ENCODE data around the gene PTPRE. TPM values are rescaled to one million over a fixed set of nuclear protein-coding genes. Genes with fewer than 3 reads are reported as not detected.
A peak's percentile ranks its signal among the peaks of the same experiment; 100 is the strongest.

Gene PTPRE
- total RNA-seq, 1 donor from 2014 or later = 33.6 TPM

GRCh38 chr10:128121750-128122412 lies 215.0 kb downstream of the PTPRE start:
- Mint-ChIP-seq H3K36me3 (ENCODE audit: low read depth) (peaks cover 61% of the 10 kb centered on the region), H3K4me3 (peak overlapping the region; percentile 48), H3K27me3 (no peaks in the 10 kb centered on the region), H3K4me1 (peaks cover 50% of the 10 kb centered on the region), H3K9me3 (no peaks in the 10 kb centered on the region), H3K27ac (peak overlapping the region; percentile 53)
- no peak for DNase-seq
- intact Hi-C loops (cut with micrococcal nuclease) = no loop called here

GRCh38 chr10:128122931-128123330 lies 216.0 kb downstream of the PTPRE start:
- peaks cover 55% of the 10 kb centered on the region for H3K36me3 Mint-ChIP-seq (ENCODE audit: low read depth)
- no peak for DNase-seq
- no peaks in the 10 kb centered on the region for H3K9me3 Mint-ChIP-seq
- peak overlapping the region; percentile 95 for H3K4me3 Mint-ChIP-seq
- peak overlapping the region; percentile 48 for H3K27ac Mint-ChIP-seq
- no peaks in the 10 kb centered on the region for H3K27me3 Mint-ChIP-seq
- intact Hi-C loops (cut with micrococcal nuclease) = no loop called here
- H3K4me1 Mint-ChIP-seq = peaks cover 53% of the 10 kb centered on the region

- Mint-ChIP-seq H3K4me3 (peak overlapping the region; percentile 95), H3K27ac (peak overlapping the region; percentile 96), H3K4me1 (peaks cover 50% of the 10 kb centered on the region), H3K27me3 (peaks cover 1% of the 10 kb centered on the region), H3K36me3 (ENCODE audit: low read depth) (peaks cover 49% of the 10 kb centered on the region), H3K9me3 (no peaks in the 10 kb centered on the region)
- DNase-seq = no peak
- intact Hi-C loops (cut with micrococcal nuclease) = no loop called here
Observed at GRCh38 chr10:128123846-128124245, 216.9 kb downstream of the PTPRE start.

GRCh38 chr10:128124813-128125403 lies 218.0 kb downstream of the PTPRE start:
- intact Hi-C loops (cut with micrococcal nuclease) = loop anchor here (1.0 kb wide), 1 partner anchor 78 kb away; no protein-coding TSS in a partner anchor
- Mint-ChIP-seq H3K4me3 (peak overlapping the region; percentile 95), H3K27ac (peak overlapping the region; percentile 96), H3K27me3 (peaks cover 4% of the 10 kb centered on the region), H3K36me3 (ENCODE audit: low read depth) (peaks cover 41% of the 10 kb centered on the region), H3K9me3 (no peaks in the 10 kb centered on the region), H3K4me1 (peaks cover 47% of the 10 kb centered on the region)
- peak; percentile 69 for DNase-seq

GRCh38 chr10:128125416-128125943 lies 218.6 kb downstream of the PTPRE start:
- Mint-ChIP-seq H3K4me1 (peaks cover 44% of the 10 kb centered on the region), H3K36me3 (ENCODE audit: low read depth) (peaks cover 37% of the 10 kb centered on the region), H3K27ac (peak overlapping the region; percentile 96), H3K9me3 (no peaks in the 10 kb centered on the region), H3K4me3 (peak overlapping the region; percentile 95), H3K27me3 (peaks cover 4% of the 10 kb centered on the region)
- DNase-seq = peak; percentile 80
- intact Hi-C loops (cut with micrococcal nuclease) = loop anchor here (1.0 kb wide), 1 partner anchor 78 kb away; no protein-coding TSS in a partner anchor

GRCh38 chr10:128125944-128126764 lies 219.3 kb downstream of the PTPRE start, which contains the start of gene MKI67:
Gene MKI67 (minus strand): TSS chr10:128126423. CDS start chr10:128125667, 756 bp downstream.
- intact Hi-C loops (cut with micrococcal nuclease) = loop anchor here (1.0 to 2.0 kb wide), 4 partner anchors 21 to 79 kb away; no protein-coding TSS in a partner anchor
- H3K4me3 Mint-ChIP-seq = peak within 1 kb of the TSS; percentile 95
- H3K27ac Mint-ChIP-seq = peak within 1 kb of the TSS; percentile 96
- peaks cover 4% of the 10 kb centered on the region for H3K27me3 Mint-ChIP-seq
- H3K9me3 Mint-ChIP-seq = no peaks in the 10 kb centered on the region
- peak; percentile 97 for DNase-seq
- peaks cover 38% of the 10 kb centered on the region for H3K4me1 Mint-ChIP-seq
- peaks cover 31% of the 10 kb centered on the region for H3K36me3 Mint-ChIP-seq (ENCODE audit: low read depth)

GRCh38 chr10:128128582-128128981 lies 221.7 kb downstream of the PTPRE start:
- no peak overlapping the region for H3K27ac Mint-ChIP-seq
- peaks cover 16% of the 10 kb centered on the region for H3K36me3 Mint-ChIP-seq (ENCODE audit: low read depth)
- intact Hi-C loops (cut with micrococcal nuclease) = no loop called here
- H3K4me1 Mint-ChIP-seq = peaks cover 23% of the 10 kb centered on the region
- no peaks in the 10 kb centered on the region for H3K9me3 Mint-ChIP-seq
- peaks cover 21% of the 10 kb centered on the region for H3K27me3 Mint-ChIP-seq
- no peak overlapping the region for H3K4me3 Mint-ChIP-seq
- no peak for DNase-seq

GRCh38 chr10:128130051-128130450 lies 223.1 kb downstream of the PTPRE start:
- no peak for DNase-seq

More at GRCh38 chr10:128130051-128130450, 223.1 kb downstream of the PTPRE start:
- Mint-ChIP-seq H3K4me3 (no peak overlapping the region), H3K4me1 (peaks cover 11% of the 10 kb centered on the region), H3K27me3 (peaks cover 30% of the 10 kb centered on the region), H3K9me3 (no peaks in the 10 kb centered on the region), H3K27ac (no peak overlapping the region), H3K36me3 (ENCODE audit: low read depth) (peaks cover 2% of the 10 kb centered on the region)
- intact Hi-C loops (cut with micrococcal nuclease) = no loop called here

Other genes with a start within 250 kb of the PTPRE start
- gene FOXI2, start 169.9 kb upstream of the PTPRE start, total RNA-seq = not detected in 2 replicates
- not detected in 2 replicates for gene CLRN3, start 14.2 kb upstream of the PTPRE start, total RNA-seq
- 161 and 164 TPM in 2 replicates for gene MKI67, start 219.3 kb downstream of the PTPRE start, total RNA-seq

Data from activated CD4-positive, alpha-beta T cell treated with anti-CD3 and anti-CD28 coated beads, Interleukin-2, amount 10 ng/mL, durations not matched to agents 24 days and 14 days (primary cell).